Urothelium cell line (cell line): ENCODE measurements around the gene TLX3.

Experiments used
- DNase-seq: peaks from one replicate; pipeline ENCODE4 v3.0.0; 2011; ENCODE audit warnings: low spot score, mixed read lengths
- FAIRE-seq: peaks from 2 replicates; lab custom pipeline; 2011; peaks lifted over from hg19 to GRCh38; lab: Jason Lieb, UNC

Gene TLX3

DNA sequence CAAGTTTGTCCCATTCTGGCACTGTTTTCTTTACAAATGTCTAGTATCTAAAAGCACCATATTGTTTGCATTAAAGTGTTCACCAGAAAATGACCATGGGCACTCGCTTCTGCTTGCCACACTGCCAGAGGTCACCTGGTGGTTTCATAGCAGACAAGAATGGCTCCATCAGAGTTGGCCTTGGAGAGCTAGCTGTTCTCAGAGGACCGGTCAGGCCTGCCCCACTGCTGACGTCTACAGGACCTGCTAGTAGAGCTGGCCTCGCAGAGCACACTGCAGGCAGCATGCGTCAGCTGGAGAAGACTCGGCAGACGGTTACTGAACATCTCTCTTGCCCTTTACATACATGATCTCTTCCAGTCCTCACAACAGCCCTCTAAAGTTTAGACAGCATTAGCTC is 8.7 kb upstream of the TLX3 start:
- no peak for DNase-seq
- FAIRE-seq: no peak

GRCh38 chr5:171306166-171306565 is 2.9 kb upstream of the TLX3 start:
- FAIRE-seq (no peak), DNase-seq (no peak)

DNA sequence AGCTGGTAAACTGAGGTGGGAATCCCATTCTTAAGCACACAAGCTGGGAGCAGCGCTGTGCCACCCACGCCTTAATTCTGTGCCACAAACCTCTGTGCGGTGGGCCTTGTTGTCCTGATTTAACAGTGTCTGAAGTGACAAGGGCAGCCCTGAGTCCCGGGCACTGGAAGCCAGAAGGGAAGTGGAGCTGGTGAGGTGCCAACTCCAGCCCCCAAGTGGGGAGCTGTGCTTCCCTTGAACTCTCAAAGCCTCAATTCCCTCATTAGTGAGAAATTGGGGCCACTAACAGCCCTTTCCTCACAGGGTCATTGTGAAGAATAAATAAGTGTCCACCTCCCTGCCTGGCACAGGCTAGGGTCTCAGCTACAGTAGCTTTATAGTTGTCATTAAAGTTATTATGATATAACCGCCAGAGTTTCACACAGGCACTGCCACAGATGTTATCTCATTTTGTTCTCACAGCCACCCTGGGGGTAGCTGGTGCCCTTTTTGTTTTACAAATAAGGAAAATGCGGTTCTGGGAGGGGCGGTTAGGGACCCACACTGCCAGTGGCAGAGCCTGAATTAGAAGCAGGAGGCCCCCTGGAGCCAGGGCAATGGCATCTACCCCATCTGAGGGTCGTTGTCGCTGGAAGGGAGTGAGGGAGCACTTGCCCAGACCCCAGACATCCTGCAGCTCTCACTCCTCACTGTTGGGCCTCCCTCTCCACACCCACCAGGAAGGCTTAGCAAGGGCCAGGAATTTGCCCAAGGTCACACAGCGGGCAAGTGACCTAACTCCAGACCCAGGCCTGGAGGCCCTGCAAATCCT is 2.1 kb upstream of the TLX3 start:
- FAIRE-seq: no peak
- DNase-seq: no peak

DNA sequence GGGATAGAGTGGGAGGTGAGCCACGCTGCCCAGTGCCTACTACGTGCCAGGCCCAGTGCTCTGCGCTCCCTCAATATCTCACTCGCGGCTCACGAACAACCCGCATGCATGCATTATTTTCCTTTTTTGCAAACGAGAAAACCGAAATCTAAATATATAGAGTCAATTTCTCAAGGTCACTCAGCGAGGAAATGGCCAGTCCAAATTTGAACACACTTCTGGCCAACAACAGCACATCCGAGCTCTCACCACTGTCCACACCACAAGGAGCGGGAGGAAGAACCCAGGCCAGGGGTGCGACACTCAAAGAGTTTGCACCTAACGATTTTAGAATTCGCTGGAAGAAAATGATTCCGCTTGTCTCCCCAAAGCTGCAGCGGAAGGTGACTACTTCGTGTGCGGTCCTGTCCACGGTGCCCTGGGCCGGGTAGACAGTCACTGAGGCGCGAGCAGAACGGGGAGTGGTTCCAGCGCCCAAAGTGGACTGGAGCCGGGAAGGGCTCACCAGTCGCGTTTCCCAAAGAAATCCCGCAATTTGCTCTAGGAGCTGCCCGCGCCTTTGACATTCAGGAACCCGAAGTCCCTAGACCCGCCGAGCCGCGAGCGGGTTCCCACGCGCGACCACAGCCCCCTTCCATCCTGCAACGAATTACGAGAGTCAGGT is 1.1 kb upstream of the TLX3 start:
- DNase-seq (no peak), FAIRE-seq (no peak)

- no peak for FAIRE-seq
- DNase-seq: no peak
Measured at GRCh38 chr5:171309276-171310211, 496 bp downstream of the TLX3 start.

DNA sequence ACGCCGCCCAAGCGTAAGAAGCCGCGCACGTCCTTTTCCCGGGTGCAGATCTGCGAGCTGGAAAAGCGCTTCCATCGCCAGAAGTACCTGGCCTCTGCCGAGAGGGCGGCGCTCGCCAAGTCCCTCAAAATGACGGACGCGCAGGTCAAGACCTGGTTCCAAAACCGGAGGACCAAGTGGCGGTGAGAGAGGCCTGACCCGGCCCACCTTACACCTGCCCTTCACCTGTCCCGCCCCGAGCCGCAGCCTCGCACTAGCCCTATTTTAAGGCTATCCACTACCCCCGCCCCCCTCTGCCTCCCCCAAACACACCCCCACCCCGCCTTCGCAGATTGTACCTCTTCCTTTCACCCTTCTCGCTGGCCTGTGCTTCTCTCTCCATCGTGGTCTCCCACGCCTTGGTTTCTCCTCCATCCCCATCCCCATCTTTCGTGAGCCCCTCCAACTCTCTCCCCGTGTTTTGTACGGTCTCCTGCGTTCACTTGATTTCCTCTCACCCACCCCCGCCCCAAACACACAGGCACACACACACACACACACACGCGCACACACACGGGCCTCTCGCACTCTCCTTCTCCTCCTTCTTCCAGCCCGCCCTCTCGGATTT is 1.3 kb downstream of the TLX3 start:
- no peak for FAIRE-seq
- no peak for DNase-seq

DNA sequence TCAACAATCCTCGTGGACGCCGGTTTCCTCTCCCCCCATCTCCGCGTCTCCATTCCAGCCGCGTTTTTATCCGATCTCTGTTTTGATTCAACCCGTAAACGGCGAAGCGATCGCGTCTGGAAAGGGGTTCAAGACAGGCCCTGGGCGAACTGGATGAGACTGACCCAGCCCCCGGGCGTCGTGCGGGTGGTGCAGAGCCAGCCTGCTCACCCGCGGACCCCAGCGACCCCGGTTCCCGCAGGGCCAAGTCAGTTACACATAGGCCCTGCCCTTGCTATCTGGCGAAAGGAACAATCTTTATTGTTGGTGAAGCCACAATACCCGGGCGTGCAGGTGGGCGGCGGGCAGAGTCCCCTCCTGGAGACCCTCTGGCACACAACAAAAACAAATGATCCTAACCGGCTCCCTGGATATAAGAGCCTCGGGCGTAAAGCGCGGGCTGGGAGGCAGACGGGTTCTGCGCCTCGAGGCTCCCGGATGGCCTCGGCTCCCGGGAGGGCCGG is 1.8 kb downstream of the TLX3 start:
- FAIRE-seq (no peak), DNase-seq (no peak)

- DNase-seq (no peak), FAIRE-seq (no peak)
Measured at GRCh38 chr5:171311322-171312077, 2.5 kb downstream of the TLX3 start.

- no peak for FAIRE-seq
- no peak for DNase-seq
Measured at GRCh38 chr5:171312129-171312974, 3.3 kb downstream of the TLX3 start.

DNA sequence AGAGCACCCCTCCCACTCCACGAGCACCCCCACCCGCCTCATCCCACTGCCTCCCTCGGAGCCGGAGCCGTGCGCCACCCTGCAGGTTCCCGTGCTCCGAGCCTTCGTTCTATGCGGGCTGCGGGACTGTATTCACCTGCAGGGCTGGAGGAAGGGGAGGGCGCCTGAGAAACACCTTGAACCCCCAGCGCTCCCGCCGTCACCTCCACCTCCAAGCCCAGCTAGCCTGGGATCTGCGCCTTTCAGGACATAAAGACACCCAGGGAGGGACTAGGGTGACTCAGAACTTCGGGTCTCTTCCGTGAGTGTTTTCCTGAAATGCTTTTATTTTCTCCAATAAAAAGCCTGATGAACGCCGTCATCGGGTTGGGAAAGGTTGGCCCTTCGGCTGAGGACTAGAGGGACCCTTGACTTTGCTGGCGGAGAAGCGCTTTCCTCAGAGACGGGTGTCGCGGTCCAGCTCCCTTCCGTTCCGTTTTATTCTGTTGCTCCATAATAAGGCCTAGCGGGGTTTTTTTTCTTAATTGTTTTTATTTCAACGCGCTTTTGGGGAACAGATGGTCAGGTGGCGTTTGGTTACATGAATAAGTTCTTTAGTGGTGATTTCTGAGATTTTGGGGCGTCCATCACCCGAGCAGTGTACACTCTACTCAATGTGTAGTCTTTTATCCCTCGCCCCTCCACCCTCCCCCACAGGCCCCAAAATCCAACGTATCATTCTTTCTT is 4.6 kb downstream of the TLX3 start:
- no peak for FAIRE-seq
- DNase-seq: no peak

GRCh38 chr5:171314728-171315385 is 5.8 kb downstream of the TLX3 start:
- DNase-seq: no peak
- no peak for FAIRE-seq

GRCh38 chr5:171315386-171315891 is 6.4 kb downstream of the TLX3 start:
- FAIRE-seq (no peak), DNase-seq (no peak)

GRCh38 chr5:171315925-171316257 is 6.8 kb downstream of the TLX3 start:
- FAIRE-seq (no peak), DNase-seq (no peak)

- FAIRE-seq (no peak), DNase-seq (no peak)
Measured at GRCh38 chr5:171316258-171317121, 7.4 kb downstream of the TLX3 start.

DNA sequence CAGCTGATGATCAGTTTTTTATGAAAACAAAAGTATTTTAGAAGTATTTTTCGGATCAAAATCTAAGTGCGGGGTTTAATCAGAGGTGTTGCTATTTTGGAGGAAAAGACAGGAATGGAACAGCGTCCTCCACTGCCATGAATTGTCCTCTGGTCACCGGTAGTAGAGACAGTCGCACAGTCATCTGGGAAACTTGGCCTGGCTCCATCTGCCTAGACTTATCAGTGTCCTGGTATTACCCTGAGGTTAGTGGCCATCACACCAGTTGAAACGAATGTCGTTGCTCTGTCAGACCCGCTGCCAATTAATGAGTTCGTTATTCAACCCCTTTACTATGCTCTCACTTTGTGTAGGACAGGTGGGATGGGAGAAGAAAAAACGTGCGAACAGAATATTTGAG is 8.2 kb downstream of the TLX3 start:
- DNase-seq (no peak), FAIRE-seq (no peak)

DNA sequence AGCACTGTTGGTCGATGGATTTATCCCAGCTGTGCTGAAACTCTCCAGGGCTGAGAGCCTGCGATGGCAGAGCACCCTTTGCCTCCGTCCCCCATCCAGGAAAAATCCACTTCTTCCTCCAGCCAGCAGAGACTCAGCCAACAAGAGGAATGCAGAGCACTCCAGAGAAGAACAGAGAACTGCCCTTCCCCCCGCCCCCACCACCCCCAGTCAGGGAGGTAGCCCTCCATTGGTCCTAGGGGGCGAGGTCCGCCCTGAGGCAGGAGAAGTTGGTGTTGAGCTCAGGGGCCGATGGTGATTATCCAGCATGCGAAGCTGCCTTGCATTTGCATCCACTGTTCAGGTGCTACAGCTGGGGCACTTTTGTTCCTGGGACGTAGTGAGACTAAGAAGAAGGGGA is 9.0 kb downstream of the TLX3 start:
- DNase-seq (no peak), FAIRE-seq (no peak)

- no peak for FAIRE-seq
- DNase-seq: no peak
Measured at GRCh38 chr5:171321447-171321846, 12.4 kb downstream of the TLX3 start.
